HG03565 (cell line): ENCODE measurements around the gene LILRB4.
"Not testable (repeated sequence)": the region's sequence is repeated elsewhere in the genome, so short reads cannot be mapped to it uniquely, and the experiment has no call there.

Experiments used
- ATAC-seq: cut with Tn5 transposase; IDR thresholded peaks from one replicate; pipeline ENCODE4 v1.9.1; 2021; ENCODE audit warnings: mild to moderate bottlenecking, moderate library complexity; ENCODE audit not compliant: unreplicated experiment

Gene LILRB4

DNA sequence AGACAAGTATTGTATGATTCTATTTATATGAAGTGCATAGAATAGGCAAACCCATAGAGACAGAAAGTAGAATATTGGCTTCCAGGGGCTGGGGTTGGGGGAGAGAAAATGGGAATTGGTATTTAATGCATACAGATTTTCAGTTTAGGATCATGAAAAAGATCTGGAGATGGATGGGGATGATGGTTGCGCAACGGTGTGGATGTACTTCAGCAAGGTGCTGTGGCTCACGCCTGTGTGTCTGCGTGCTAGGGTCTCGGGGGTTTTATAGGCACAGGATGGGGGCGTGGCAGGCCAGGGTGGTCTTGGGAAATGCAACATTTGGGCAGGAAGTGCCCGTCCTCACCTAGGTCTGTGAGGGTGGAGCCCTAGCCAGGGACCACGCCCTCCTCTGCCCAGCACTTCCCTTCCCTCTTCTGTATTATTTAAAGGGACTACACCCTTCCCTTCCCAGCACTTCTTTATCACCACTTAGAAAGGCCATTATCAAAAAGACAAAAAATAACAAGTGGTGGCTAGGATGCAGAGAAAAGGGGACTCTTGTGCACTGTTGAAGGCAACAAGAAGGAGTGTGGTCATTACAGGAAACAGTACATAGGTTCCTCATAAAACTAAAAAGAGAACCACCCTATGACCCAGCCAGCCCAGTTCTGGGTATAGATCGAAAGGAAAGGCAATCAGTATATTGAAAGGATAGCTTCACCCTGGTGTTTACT lies 29.0 kb downstream of the LILRB4 start:
- no peak for ATAC-seq

GRCh38 chr19:54692298-54692615 lies 29.5 kb downstream of the LILRB4 start:
- ATAC-seq, result no peak

- ATAC-seq, result no peak
Measured at GRCh38 chr19:54694648-54695047, 31.9 kb downstream of the LILRB4 start.

DNA sequence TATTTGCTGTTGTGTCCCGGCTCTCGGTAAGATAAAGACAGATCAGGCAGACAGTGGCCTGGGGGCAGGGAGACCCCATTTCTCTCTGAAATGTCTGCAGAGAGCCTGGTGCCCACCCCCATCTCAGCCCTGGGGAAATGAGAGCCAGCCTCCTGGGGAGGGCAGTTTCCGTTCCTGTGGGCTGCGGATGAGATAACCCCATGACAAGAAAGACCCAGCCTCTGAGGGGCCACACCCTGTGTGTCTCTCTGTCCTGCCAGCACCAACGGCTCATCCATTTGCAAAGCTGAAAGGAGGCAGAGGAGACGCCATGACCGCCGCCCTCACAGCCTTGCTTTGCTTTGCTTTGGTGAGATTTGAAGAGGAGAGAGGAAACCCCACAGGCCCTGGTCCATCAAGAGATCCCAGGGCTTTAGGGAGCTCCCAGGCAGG lies 33.3 kb downstream of the LILRB4 start:
- ATAC-seq, result no peak

- ATAC-seq, result no peak
Measured at GRCh38 chr19:54696766-54697165, 34.0 kb downstream of the LILRB4 start.

DNA sequence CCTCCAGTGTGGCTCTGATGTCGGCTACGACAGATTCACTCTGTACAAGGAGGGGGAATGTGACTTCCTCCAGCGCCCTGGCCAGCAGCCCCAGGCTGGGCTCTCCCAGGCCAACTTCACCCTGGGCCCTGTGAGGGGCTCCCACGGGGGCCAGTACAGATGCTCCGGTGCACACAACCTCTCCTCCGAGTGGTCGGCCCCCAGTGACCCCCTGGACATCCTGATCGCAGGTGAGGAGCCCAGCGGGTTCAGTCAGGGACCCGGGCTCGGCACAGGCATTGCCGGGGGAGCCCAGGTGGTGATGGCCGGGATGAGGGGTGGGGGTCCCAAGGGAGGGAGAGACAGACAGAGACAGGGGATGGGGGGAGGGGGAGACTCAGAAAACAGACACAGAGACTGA lies 34.9 kb downstream of the LILRB4 start:
- ATAC-seq, result not testable (repeated sequence)

DNA sequence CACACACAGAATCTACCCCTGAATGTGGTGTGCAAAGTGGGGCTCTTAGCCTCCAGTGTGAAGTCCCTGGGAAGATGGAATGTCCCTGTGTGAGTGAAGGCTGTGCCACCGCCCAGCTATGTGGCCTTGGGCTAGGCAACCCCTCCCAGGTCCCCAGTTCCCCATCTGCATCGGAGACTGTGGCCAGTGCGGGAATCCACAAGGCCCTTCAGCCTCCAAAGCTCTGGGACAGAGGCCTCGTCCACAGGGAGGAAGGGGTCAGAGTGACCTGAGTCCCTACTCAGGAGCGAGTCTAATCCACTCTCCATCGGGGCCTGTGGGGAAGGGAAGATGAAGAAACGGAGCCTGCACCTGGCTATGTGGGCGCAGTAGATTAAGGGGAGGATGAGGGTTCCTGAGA lies 42.1 kb downstream of the LILRB4 start:
- ATAC-seq, result no peak

DNA sequence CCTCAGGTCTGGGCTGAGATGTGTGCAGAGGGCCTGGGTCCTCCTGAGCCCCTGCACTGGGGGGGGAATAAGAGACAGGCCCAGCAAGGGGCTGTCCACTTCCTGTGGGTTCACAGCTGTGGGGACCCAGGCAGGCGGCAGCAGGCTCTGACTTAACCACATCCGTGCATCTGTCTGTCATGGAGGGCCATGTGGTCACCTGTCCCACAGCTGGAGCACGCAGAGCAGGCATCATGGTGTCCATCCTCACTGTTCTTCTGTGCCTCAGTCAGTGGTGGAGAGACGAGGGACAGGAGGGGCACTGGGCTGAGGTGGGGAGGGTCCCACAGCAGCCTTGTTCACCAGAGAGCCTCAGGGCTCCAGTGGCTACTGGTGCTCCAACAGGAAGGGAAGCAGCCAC lies 45.2 kb downstream of the LILRB4 start:
- ATAC-seq, result no peak

GRCh38 chr19:54708781-54709180 lies 46.0 kb downstream of the LILRB4 start:
- no peak for ATAC-seq

GRCh38 chr19:54709212-54709948 lies 46.6 kb downstream of the LILRB4 start:
- no peak for ATAC-seq

DNA sequence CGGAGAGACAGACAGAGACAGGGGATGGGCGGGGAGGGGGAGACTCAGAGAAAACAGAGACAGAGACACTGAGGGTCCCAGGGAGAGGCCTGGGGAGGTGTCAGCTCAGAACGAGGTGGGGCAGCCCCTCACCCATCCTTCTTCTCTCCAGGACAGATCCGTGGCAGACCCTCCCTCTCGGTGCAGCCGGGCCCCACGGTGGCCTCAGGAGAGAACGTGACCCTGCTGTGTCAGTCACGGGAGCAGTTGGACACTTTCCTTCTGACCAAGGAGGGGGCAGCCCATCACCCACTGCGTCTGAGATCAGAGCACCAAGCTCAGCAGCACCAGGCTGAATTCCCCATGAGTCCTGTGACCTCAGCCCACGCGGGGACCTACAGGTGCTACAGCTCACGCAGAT lies 47.2 kb downstream of the LILRB4 start:
- not testable (repeated sequence) for ATAC-seq
